Pancreas (tissue), 10 donors: ENCODE results near the gene TRIO. TPM values are rescaled to one million over a fixed set of nuclear protein-coding genes. Genes with fewer than 3 reads are reported as not detected.

ENCODE experiments used
- ATAC-seq, 4 donors: fragments of 200-7000 bp; cut with Tn5 transposase; one replicate each; pipeline versions ENCODE4 v1.8.0 to v1.9.1; 2020; ENCODE audit warnings: mild to moderate bottlenecking in 4 of 4, moderate library complexity in 4 of 4
- DNase-seq, 6 donors: peaks; one replicate each; pipeline ENCODE4 v3.0.0-alpha.2; 2020
- FAIRE-seq: peaks from 2 replicates; lab custom pipeline; 2012; peaks lifted over from hg19 to GRCh38; lab: Jason Lieb, UNC
- H3K27ac ChIP-seq, 4 donors: fragments of 200-600 bp; sonication (generic); 1 replicate in 3 of 4; 2 replicates in 1 of 4; pipeline versions ENCODE4 v1.5.0 to v1.8.0; 2020
- H3K27me3 ChIP-seq, 4 donors: fragments of 200-600 bp; one replicate each; pipeline ENCODE4 v1.8.0; 2021
- H3K36me3 ChIP-seq, 3 donors: fragments of 200-600 bp; sonication (generic) in 1 of 3; one replicate each; pipeline versions ENCODE4 v1.5.0 to v1.8.0; 2020 to 2021
- H3K4me1 ChIP-seq, 3 donors: fragments of 200-600 bp; one replicate each; pipeline ENCODE4 v1.8.0; 2021
- H3K4me3 ChIP-seq, 4 donors: fragments of 200-600 bp; sonication (generic) in 2 of 4; one replicate each; pipeline versions ENCODE4 v1.5.0 to v1.8.0; 2020 to 2021
- H3K9me3 ChIP-seq, 4 donors: fragments of 200-600 bp; one replicate each; pipeline ENCODE4 v1.8.0; 2021
- CTCF ChIP-seq, 4 donors: fragments of 200-600 bp; sonication (generic) in 3 of 4; IDR thresholded peaks; one replicate each; pipeline versions ENCODE4 v1.5.0 to v1.8.0; 2021; ENCODE audit warnings: antibody characterized with exemption in 4 of 4
- WGBS, 2 donors: extraction: QIAGEN DNeasy Blood & Tissue Kit; methylation state at CpG; one replicate each; pipeline ENCODE4 v1.1.7; 2013; 5-methylcytosine and 5-hydroxymethylcytosine counted together
- intact Hi-C, 3 donors: fragments of 100-400 bp; cut with DNase I; formaldehyde crosslinking; loops; one replicate each; pipeline versions ENCODE4 v1.11.1 to v1.14.2; 2022
- polyA plus RNA-seq, 2 donors: library from polyadenylated mRNA; stranded (reverse); fragments of 200-250 nt; gene quantifications; one replicate each; pipeline ENCODE4 v1.2.3, GENCODE V29; 2013
- total RNA-seq, 6 donors: library from RNA; stranded (reverse); fragmentation: NEBNext Ultra II Directional in 4 of 6; extraction: Animal tissue kit (Norgen Biotek cat#: 25700) in 4 of 6; gene quantifications; one replicate each; pipeline versions ENCODE4 v1.2.1 to v1.2.4, GENCODE V29; 2021 to 2023
- donor health status: healthy with polysubstance abuse.
- donor health status: DM: no; HTN: no; CAD: no; lungs with moderate emphysema.
- donor health status: DM: no; HTN: no; CAD: no.
- donor health status: control.
- donor health status: control.
- donor health status: Bipolar disorder and iron deficiency.
- donor health status: DM: yes; HTN: yes; CAD: no.
- donor health status: DM: no; HTN: no; CAD: no.
- donor health status: DM: no; HTN: no; CAD: no.
- donor health status: DM: yes; HTN: yes; CAD: no.

The TRIO gene
- total and polyA plus RNA-seq, 8 donors = 27.3 to 82.5 (median 38.3) TPM

GRCh38 chr5:14469551-14470377 lies 326.6 kb downstream of the TRIO start:
- intact Hi-C loops = no loop called here
- no peaks in the 10 kb centered on the region for H3K27me3 ChIP-seq
- no peak overlapping the region for H3K4me3 ChIP-seq
- no peak for TF ChIP-seq CTCF (IDR thresholded peaks at IDR 0.05)
- H3K36me3 ChIP-seq = peaks cover 0 to 26% (median 3%) of the 10 kb centered on the region in 3 donors
- ATAC-seq = peak in 1 of 4 donors; percentile 57
- no peaks in the 10 kb centered on the region for H3K4me1 ChIP-seq
- no peak overlapping the region for H3K27ac ChIP-seq
- DNase-seq = no peak
- FAIRE-seq = no peak
- H3K9me3 ChIP-seq = no peaks in the 10 kb centered on the region
- 81 to 87% methylated on average over 10 of the region's 10 CpGs for WGBS, 2 donors

GRCh38 chr5:14471507-14471906 lies 328.4 kb downstream of the TRIO start:
- Histone ChIP-seq H3K4me1 (no peaks in the 10 kb centered on the region), H3K27me3 (no peaks in the 10 kb centered on the region), H3K27ac (no peak overlapping the region), H3K9me3 (no peaks in the 10 kb centered on the region), H3K36me3 (peaks cover 0 to 15% (median 3%) of the 10 kb centered on the region in 3 donors), H3K4me3 (no peak overlapping the region)
- FAIRE-seq (no peak), ATAC-seq (no peak), DNase-seq (no peak)
- 95% methylated on average over 3 of the region's 3 CpGs for WGBS, 2 donors
- intact Hi-C loops = no loop called here
- no peak for TF ChIP-seq CTCF (IDR thresholded peaks at IDR 0.05)

- no peak overlapping the region for H3K4me3 ChIP-seq
- 95 to 98% methylated on average over 3 of the region's 3 CpGs for WGBS, 2 donors
- H3K36me3 ChIP-seq = peaks cover 0 to 14% (median 6%) of the 10 kb centered on the region in 3 donors
- FAIRE-seq (no peak), DNase-seq (no peak), ATAC-seq (no peak)
- H3K27ac ChIP-seq = no peak overlapping the region
- no peaks in the 10 kb centered on the region for H3K4me1 ChIP-seq
- H3K9me3 ChIP-seq = no peaks in the 10 kb centered on the region
- H3K27me3 ChIP-seq = no peaks in the 10 kb centered on the region
- intact Hi-C loops = no loop called here
- no peak for TF ChIP-seq CTCF (IDR thresholded peaks at IDR 0.05)
These were observed 329.9 kb downstream of the TRIO start for GRCh38 chr5:14472986-14473567.

- Histone ChIP-seq H3K27me3 (no peaks in the 10 kb centered on the region), H3K4me3 (no peak overlapping the region), H3K36me3 (peaks cover 0 to 19% (median 6%) of the 10 kb centered on the region in 3 donors), H3K27ac (no peak overlapping the region), H3K4me1 (no peaks in the 10 kb centered on the region), H3K9me3 (no peaks in the 10 kb centered on the region)
- DNase-seq (no peak), ATAC-seq (no peak), FAIRE-seq (no peak)
- intact Hi-C loops = no loop called here
- 90% methylated on average over 4 of the region's 4 CpGs for WGBS, 2 donors
- TF ChIP-seq CTCF (IDR thresholded peaks at IDR 0.05) = no peak
These were observed 331.9 kb downstream of the TRIO start for GRCh38 chr5:14475045-14475444.
